ENCODE measurements around the gene MRPS7. TPM values are rescaled to one million over a fixed set of nuclear protein-coding genes. Genes with fewer than 3 reads are reported as not detected.

Gene MRPS7
- total RNA-seq, 1 experiment from 2014 or later: 73.9 TPM

- H3K4me3 Mint-ChIP-seq (ENCODE audit: unreplicated experiment): no peak overlapping the region
- DNase-seq (ENCODE audit: unreplicated experiment): no peak
- ChIA-PET POLR2A (interaction anchor here (0.7 kb wide), 1 partner anchor 35 kb away, joined by 5 read pairs; no protein-coding TSS in a partner anchor), CTCF (interaction anchor here (0.8 to 1.3 kb wide), 4 partner anchors 13 to 111 kb away, joined by 3 to 4 read pairs (median 4); no protein-coding TSS in a partner anchor)
- BruUV-seq (replicated peaks): no TSS peak
- no peaks in the 10 kb centered on the region for H3K9me3 Mint-ChIP-seq (ENCODE audit: unreplicated experiment)
- H3K36me3 Mint-ChIP-seq (ENCODE audit: insufficient read depth, unreplicated experiment): peaks cover 53% of the 10 kb centered on the region
- intact Hi-C loops (cut with micrococcal nuclease): no loop called here
- TF ChIP-seq, protein P1, sequence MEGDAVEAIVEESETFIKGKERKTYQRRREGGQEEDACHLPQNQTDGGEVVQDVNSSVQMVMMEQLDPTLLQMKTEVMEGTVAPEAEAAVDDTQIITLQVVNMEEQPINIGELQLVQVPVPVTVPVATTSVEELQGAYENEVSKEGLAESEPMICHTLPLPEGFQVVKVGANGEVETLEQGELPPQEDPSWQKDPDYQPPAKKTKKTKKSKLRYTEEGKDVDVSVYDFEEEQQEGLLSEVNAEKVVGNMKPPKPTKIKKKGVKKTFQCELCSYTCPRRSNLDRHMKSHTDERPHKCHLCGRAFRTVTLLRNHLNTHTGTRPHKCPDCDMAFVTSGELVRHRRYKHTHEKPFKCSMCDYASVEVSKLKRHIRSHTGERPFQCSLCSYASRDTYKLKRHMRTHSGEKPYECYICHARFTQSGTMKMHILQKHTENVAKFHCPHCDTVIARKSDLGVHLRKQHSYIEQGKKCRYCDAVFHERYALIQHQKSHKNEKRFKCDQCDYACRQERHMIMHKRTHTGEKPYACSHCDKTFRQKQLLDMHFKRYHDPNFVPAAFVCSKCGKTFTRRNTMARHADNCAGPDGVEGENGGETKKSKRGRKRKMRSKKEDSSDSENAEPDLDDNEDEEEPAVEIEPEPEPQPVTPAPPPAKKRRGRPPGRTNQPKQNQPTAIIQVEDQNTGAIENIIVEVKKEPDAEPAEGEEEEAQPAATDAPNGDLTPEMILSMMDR (IDR thresholded peaks at IDR 0.05; ENCODE audit: unreplicated experiment): no peak
- no peak overlapping the region for H3K27ac Mint-ChIP-seq (ENCODE audit: low read depth, unreplicated experiment)
- no peaks in the 10 kb centered on the region for H3K27me3 Mint-ChIP-seq (ENCODE audit: insufficient read depth, unreplicated experiment)
- no peaks in the 10 kb centered on the region for H3K4me1 Mint-ChIP-seq (ENCODE audit: insufficient read depth, unreplicated experiment)
Observed at GRCh38 chr17:75225016-75225415, 36.7 kb upstream of the MRPS7 start.

- TF ChIP-seq, protein P1 (IDR thresholded peaks at IDR 0.05; ENCODE audit: unreplicated experiment): no peak
- H3K36me3 Mint-ChIP-seq (ENCODE audit: insufficient read depth, unreplicated experiment): peaks cover 56% of the 10 kb centered on the region
- no peaks in the 10 kb centered on the region for H3K4me1 Mint-ChIP-seq (ENCODE audit: insufficient read depth, unreplicated experiment)
- no peak for DNase-seq (ENCODE audit: unreplicated experiment)
- intact Hi-C loops (cut with micrococcal nuclease): no loop called here
- no peak overlapping the region for H3K4me3 Mint-ChIP-seq (ENCODE audit: unreplicated experiment)
- no peaks in the 10 kb centered on the region for H3K9me3 Mint-ChIP-seq (ENCODE audit: unreplicated experiment)
- CTCF ChIA-PET: interaction anchor here (0.7 kb wide), 1 partner anchor 31 kb away, joined by 4 read pairs; no protein-coding TSS in a partner anchor
- H3K27me3 Mint-ChIP-seq (ENCODE audit: insufficient read depth, unreplicated experiment): no peaks in the 10 kb centered on the region
- POLR2A ChIA-PET: interaction anchor here (0.9 kb wide), 1 partner anchor 10 kb away, joined by 3 read pairs; no protein-coding TSS in a partner anchor
- H3K27ac Mint-ChIP-seq (ENCODE audit: low read depth, unreplicated experiment): no peak overlapping the region
- no TSS peak for BruUV-seq (replicated peaks)
Observed at GRCh38 chr17:75227729-75228128, 34.0 kb upstream of the MRPS7 start.

DNA sequence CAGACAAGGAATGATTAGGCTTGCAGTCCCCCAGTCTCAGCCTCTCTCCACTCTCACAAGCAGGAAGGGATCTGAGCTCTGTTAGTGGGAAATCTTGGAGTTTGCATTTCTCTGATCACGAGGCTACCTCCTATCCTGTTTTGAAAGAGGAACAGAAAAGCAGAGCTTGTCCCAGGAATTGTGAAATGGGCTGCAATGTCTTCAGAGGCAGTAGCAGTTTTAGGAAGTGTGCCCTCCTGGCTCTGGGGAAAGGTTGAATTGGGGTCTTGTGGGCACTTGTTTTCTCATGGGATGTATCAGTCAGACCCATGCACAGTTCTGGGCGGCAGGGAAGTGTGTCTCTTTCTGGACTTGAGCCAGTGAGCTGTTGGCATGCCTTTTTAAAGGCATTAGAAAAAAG is 33.4 kb upstream of the MRPS7 start:
- H3K4me1 Mint-ChIP-seq (ENCODE audit: insufficient read depth, unreplicated experiment): no peaks in the 10 kb centered on the region
- BruUV-seq (replicated peaks): no TSS peak
- CTCF ChIA-PET: interaction anchor here (0.7 to 1.1 kb wide), 2 partner anchors 11 to 27 kb away, joined by 3 to 6 read pairs; no protein-coding TSS in a partner anchor

DNA sequence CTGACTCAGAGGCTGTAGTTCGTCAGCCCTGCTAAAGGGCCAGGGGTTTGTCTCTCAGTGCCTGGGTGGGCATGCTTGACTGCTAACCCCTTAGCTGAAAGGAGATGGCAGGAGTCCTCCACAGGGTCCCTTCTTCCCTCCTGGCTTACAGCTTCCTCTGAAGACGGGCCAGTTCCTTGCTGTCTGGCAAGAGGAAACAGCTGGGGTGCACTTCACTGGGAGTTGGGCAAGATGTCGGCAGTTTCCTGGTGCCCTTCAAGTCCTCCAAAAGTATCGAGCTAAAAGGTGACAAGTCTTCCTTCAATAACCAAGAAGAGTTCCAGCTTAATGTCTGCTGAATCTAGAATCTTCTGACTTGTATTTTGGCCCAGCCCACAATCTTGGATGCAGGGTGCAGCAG is 32.8 kb upstream of the MRPS7 start:
- Mint-ChIP-seq H3K4me3 (ENCODE audit: unreplicated experiment) (no peak overlapping the region), H3K36me3 (ENCODE audit: insufficient read depth, unreplicated experiment) (peaks cover 63% of the 10 kb centered on the region), H3K27ac (ENCODE audit: low read depth, unreplicated experiment) (no peak overlapping the region), H3K27me3 (ENCODE audit: insufficient read depth, unreplicated experiment) (no peaks in the 10 kb centered on the region), H3K9me3 (ENCODE audit: unreplicated experiment) (no peaks in the 10 kb centered on the region), H3K4me1 (ENCODE audit: insufficient read depth, unreplicated experiment) (no peaks in the 10 kb centered on the region)
- POLR2A ChIA-PET: interaction anchor here (0.7 to 1.4 kb wide), 6 partner anchors 8 to 391 kb away, joined by 3 to 4 read pairs (median 3); no protein-coding TSS in a partner anchor
- no peak for DNase-seq (ENCODE audit: unreplicated experiment)
- CTCF ChIA-PET: interaction anchor here (0.7 to 1.1 kb wide), 2 partner anchors 11 to 27 kb away, joined by 3 to 6 read pairs; no protein-coding TSS in a partner anchor
- TF ChIP-seq, protein P1 (IDR thresholded peaks at IDR 0.05; ENCODE audit: unreplicated experiment): no peak
- BruUV-seq (replicated peaks): no TSS peak
- intact Hi-C loops (cut with micrococcal nuclease): no loop called here

More for the DNA sequence above, 33.4 kb upstream of the MRPS7 start:
- intact Hi-C loops (cut with micrococcal nuclease): no loop called here
- peaks cover 61% of the 10 kb centered on the region for H3K36me3 Mint-ChIP-seq (ENCODE audit: insufficient read depth, unreplicated experiment)
- no peaks in the 10 kb centered on the region for H3K9me3 Mint-ChIP-seq (ENCODE audit: unreplicated experiment)
- no peak overlapping the region for H3K27ac Mint-ChIP-seq (ENCODE audit: low read depth, unreplicated experiment)
- TF ChIP-seq, protein P1 (IDR thresholded peaks at IDR 0.05; ENCODE audit: unreplicated experiment): no peak
- H3K4me3 Mint-ChIP-seq (ENCODE audit: unreplicated experiment): no peak overlapping the region
- no peaks in the 10 kb centered on the region for H3K27me3 Mint-ChIP-seq (ENCODE audit: insufficient read depth, unreplicated experiment)
- POLR2A ChIA-PET: interaction anchor here (0.8 to 1.4 kb wide), 4 partner anchors 9 to 20 kb away, joined by 3 to 4 read pairs (median 3); no protein-coding TSS in a partner anchor
- no peak for DNase-seq (ENCODE audit: unreplicated experiment)

All from MCF 10A (cell line).